LNCaP clone FGC (cell line): ENCODE measurements around the gene HSF5.

ENCODE experiments used
- DNase-seq: peaks from one replicate; pipeline ENCODE4 v3.0.0-alpha.2; 2011; ENCODE audit warnings: low read depth
- H3K4me3 ChIP-seq: 2 replicates; pipeline ENCODE4 v1.5.1; 2011; ENCODE audit warnings: mild to moderate bottlenecking, low read depth, low read length, control low read depth
- CTCF ChIP-seq: IDR thresholded peaks from 2 replicates; pipeline ENCODE4 v1.5.1; 2012; ENCODE audit warnings: mild to moderate bottlenecking; ENCODE audit not compliant: control insufficient read depth, insufficient read depth; ENCODE audit errors: extremely low read depth

Gene HSF5

GRCh38 chr17:58410714-58411407 lies 77.3 kb downstream of the HSF5 start:
- no peak overlapping the region for H3K4me3 ChIP-seq
- no peak for TF ChIP-seq CTCF
- DNase-seq, result no peak

- no peak overlapping the region for H3K4me3 ChIP-seq
- DNase-seq, result no peak
- TF ChIP-seq CTCF, result no peak
Measured at GRCh38 chr17:58409432-58409831, 78.8 kb downstream of the HSF5 start.

GRCh38 chr17:58403311-58403710 lies 84.9 kb downstream of the HSF5 start:
- no peak overlapping the region for H3K4me3 ChIP-seq
- no peak for TF ChIP-seq CTCF
- DNase-seq, result no peak

DNA sequence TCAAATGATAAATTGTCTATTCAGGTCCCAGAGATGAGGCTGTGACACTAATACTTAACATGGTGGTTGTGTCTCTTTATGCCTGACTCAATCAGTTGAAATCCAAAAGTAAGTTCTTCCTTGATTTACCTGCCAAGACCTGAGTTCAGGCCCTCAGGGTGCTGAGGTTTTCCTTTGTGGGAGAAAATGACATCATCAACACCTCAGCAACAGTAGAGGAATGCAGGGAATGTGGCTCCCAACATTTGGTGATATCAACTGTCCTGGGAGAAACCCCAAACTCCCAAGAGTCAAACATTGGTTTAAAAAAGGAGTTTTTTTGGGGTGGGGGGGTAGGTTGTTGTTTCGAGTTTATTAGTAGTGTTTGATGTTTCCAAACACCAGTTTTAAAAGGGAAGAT lies 85.5 kb downstream of the HSF5 start:
- no peak for DNase-seq
- no peak overlapping the region for H3K4me3 ChIP-seq
- TF ChIP-seq CTCF, result no peak

- H3K4me3 ChIP-seq, result no peak overlapping the region
- DNase-seq, result no peak
- TF ChIP-seq CTCF, result no peak
Measured at GRCh38 chr17:58402047-58402446, 86.2 kb downstream of the HSF5 start.

- TF ChIP-seq CTCF, result no peak
- H3K4me3 ChIP-seq, result no peak overlapping the region
- DNase-seq, result peak; percentile 72
Measured at GRCh38 chr17:58401287-58401686, 86.9 kb downstream of the HSF5 start.

- TF ChIP-seq CTCF, result no peak
- DNase-seq, result no peak
- H3K4me3 ChIP-seq, result no peak overlapping the region
Measured at GRCh38 chr17:58400826-58401225, 87.4 kb downstream of the HSF5 start.
